ENCODE data around the gene BACH2.
"Not testable (repeated sequence)": the region's sequence is repeated elsewhere in the genome, so short reads cannot be mapped to it uniquely, and the experiment has no call there.

GRCh38 chr6:90128687-90129086 is 168.0 kb downstream of the BACH2 start:
- TF ChIP-seq CTCF, POLR2AphosphoS5 (IDR thresholded peaks at IDR 0.05): not testable (repeated sequence)
